Measurements from ENCODE around the gene ACVRL1. TPM values are rescaled to one million over a fixed set of nuclear protein-coding genes. Genes with fewer than 3 reads are reported as not detected.

The ACVRL1 gene
- total RNA-seq, 1 donor from 2014 or later, result 36.9 TPM

DNA sequence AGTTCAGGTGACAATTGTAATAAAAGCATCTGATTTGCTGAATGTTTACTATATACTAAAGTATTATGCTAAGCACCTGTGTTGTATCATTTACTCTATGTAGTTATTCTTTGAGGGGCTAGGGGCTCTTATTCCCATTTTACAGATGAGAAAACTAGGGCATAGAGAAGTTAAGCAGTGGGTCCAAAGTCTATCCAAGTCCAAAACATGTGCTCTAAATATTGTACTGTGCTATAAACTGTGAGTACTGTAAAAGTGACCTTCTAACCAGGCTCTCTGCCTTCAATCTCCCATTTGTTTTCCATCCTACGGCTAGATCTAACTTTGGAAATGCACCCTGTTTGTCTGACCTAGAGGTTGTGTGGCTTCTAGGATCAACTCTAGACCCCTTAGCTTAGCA lies 53.2 kb downstream of the ACVRL1 start:
- H3K4me3 ChIP-seq, result no peak overlapping the region
- TF ChIP-seq, protein P1, sequence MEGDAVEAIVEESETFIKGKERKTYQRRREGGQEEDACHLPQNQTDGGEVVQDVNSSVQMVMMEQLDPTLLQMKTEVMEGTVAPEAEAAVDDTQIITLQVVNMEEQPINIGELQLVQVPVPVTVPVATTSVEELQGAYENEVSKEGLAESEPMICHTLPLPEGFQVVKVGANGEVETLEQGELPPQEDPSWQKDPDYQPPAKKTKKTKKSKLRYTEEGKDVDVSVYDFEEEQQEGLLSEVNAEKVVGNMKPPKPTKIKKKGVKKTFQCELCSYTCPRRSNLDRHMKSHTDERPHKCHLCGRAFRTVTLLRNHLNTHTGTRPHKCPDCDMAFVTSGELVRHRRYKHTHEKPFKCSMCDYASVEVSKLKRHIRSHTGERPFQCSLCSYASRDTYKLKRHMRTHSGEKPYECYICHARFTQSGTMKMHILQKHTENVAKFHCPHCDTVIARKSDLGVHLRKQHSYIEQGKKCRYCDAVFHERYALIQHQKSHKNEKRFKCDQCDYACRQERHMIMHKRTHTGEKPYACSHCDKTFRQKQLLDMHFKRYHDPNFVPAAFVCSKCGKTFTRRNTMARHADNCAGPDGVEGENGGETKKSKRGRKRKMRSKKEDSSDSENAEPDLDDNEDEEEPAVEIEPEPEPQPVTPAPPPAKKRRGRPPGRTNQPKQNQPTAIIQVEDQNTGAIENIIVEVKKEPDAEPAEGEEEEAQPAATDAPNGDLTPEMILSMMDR (IDR thresholded peaks at IDR 0.05; ENCODE audit: borderline replicate concordance), result no peak
- intact Hi-C loops (cut with micrococcal nuclease), result no loop called here
- H3K9me3 ChIP-seq (replicated peaks), result no peaks in the 10 kb centered on the region
- H3K27me3 ChIP-seq (ENCODE audit: low read depth), result no peaks in the 10 kb centered on the region
- no peak overlapping the region for H3K27ac ChIP-seq (replicated peaks)
- DNase-seq, result no peak
- peaks cover 14% of the 10 kb centered on the region for H3K36me3 ChIP-seq
- peaks cover 43% of the 10 kb centered on the region for H3K4me1 ChIP-seq

DNA sequence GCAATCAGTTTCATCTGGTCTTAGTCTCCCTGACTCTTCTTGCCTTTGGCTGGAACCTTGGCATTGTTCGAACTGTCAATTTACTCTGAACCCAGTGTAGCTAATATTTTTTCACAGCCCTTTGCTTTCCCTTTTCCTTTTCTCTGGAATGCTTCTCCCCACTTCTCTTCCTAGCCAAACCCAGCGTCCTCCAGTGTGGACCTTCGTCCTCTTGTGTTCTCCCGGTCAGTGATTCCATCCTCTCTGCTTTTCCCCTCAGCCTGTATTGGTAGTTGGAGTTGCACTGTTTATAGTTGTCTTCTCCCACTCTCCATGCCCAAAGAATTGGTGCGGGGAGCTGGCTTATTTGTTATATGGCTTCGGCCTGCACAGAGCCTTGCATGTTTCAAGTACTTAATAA lies 53.6 kb downstream of the ACVRL1 start:
- TF ChIP-seq, protein P1 (IDR thresholded peaks at IDR 0.05; ENCODE audit: borderline replicate concordance), result no peak
- Histone ChIP-seq H3K4me1 (peaks cover 39% of the 10 kb centered on the region), H3K9me3 (replicated peaks) (no peaks in the 10 kb centered on the region), H3K27me3 (ENCODE audit: low read depth) (no peaks in the 10 kb centered on the region), H3K4me3 (no peak overlapping the region), H3K27ac (replicated peaks) (no peak overlapping the region), H3K36me3 (peaks cover 14% of the 10 kb centered on the region)
- intact Hi-C loops (cut with micrococcal nuclease), result no loop called here
- DNase-seq, result no peak

DNA sequence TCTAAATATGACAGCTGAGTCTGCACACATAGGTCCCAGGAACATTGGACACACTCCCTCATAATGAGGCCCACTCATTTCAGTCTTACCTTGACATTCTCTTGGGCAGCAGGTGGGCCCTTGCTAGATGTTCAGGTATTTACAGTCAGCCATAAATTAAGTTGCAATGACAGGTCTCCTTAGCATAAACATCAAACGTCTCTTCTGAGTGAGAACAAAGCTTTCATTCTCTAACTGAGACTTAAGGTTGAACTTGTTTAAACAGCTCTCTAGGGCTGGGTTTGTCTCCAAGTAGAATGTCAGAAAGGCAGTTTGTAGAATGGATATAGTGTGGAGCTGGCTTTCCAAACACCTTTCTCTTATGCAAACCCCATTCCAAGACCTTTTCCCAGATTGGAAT lies 54.5 kb downstream of the ACVRL1 start:
- Histone ChIP-seq H3K9me3 (replicated peaks) (no peaks in the 10 kb centered on the region), H3K27ac (replicated peaks) (no peak overlapping the region), H3K4me1 (peaks cover 36% of the 10 kb centered on the region), H3K36me3 (peaks cover 21% of the 10 kb centered on the region), H3K27me3 (ENCODE audit: low read depth) (no peaks in the 10 kb centered on the region), H3K4me3 (no peak overlapping the region)
- intact Hi-C loops (cut with micrococcal nuclease), result no loop called here
- no peak for DNase-seq
- TF ChIP-seq, protein P1 (IDR thresholded peaks at IDR 0.05; ENCODE audit: borderline replicate concordance), result no peak

DNA sequence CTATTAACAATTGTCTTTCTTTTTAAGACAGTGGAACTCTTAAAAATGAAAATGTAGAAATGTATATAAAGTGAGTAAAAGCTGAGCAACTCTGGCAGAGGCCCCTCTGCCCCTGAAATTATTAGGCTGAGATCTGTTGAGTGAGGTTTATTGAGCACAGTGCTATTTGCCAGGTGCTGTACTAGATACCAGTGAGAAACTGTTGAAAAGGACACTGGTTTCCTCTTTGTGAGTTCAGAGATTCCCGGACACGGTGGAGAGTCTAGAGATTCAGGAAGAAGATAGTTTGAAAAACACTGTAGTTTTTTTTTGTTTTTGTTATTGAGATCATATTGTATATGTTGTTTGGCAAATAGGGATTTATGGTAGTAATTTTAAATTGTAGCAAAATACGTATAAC lies 55.4 kb downstream of the ACVRL1 start:
- no peak overlapping the region for H3K27ac ChIP-seq (replicated peaks)
- intact Hi-C loops (cut with micrococcal nuclease), result no loop called here
- peaks cover 21% of the 10 kb centered on the region for H3K36me3 ChIP-seq
- H3K27me3 ChIP-seq (ENCODE audit: low read depth), result no peaks in the 10 kb centered on the region
- H3K4me3 ChIP-seq, result no peak overlapping the region
- H3K4me1 ChIP-seq, result peaks cover 34% of the 10 kb centered on the region
- H3K9me3 ChIP-seq (replicated peaks), result no peaks in the 10 kb centered on the region
- TF ChIP-seq, protein P1 (IDR thresholded peaks at IDR 0.05; ENCODE audit: borderline replicate concordance), result no peak
- DNase-seq, result no peak

DNA sequence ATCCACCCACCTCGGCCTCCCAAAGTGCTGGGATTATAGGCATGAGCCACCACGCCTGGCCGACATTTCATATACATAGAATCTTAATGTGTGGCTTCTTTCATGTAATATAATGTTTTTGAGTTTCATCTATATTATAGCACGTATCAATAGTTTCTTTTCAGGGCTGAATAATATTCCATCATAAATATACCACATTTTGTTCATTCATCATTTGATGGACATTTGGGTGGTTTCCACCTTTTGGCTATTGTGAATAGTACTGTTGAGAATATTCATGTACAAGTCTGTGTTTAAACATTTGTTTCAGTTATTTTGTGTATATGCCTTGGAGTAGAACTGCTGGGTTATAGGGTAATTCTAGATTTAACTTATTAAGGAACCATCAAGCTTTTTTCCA lies 56.2 kb downstream of the ACVRL1 start:
- Histone ChIP-seq H3K9me3 (replicated peaks) (no peaks in the 10 kb centered on the region), H3K27ac (replicated peaks) (no peak overlapping the region), H3K27me3 (ENCODE audit: low read depth) (no peaks in the 10 kb centered on the region), H3K4me3 (no peak overlapping the region), H3K4me1 (peaks cover 27% of the 10 kb centered on the region), H3K36me3 (peaks cover 21% of the 10 kb centered on the region)
- no peak for DNase-seq
- intact Hi-C loops (cut with micrococcal nuclease), result no loop called here
- TF ChIP-seq, protein P1 (IDR thresholded peaks at IDR 0.05; ENCODE audit: borderline replicate concordance), result no peak

DNA sequence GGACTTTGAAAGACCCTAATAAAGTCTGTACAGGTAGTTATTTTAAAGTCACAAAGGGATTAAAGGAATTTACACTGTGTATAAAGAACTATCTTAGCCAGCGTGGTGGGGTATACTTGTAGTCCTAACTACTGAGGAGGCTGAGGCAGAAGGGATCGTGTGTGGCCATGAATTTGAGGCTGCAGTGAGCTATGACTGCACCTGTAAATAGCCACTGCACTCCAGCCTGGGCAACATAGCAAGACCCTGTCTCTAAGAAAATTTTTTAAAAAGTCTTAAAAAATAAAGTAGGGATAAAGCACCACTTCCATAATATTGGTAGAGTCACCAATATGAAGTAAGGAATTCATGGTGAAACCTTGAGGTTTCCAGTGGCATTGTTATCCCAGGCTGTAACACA lies 62.3 kb downstream of the ACVRL1 start:
- H3K4me1 ChIP-seq, result peaks cover 40% of the 10 kb centered on the region
- no peaks in the 10 kb centered on the region for H3K9me3 ChIP-seq (replicated peaks)
- no peaks in the 10 kb centered on the region for H3K27me3 ChIP-seq (ENCODE audit: low read depth)
- H3K4me3 ChIP-seq, result no peak overlapping the region
- TF ChIP-seq, protein P1 (IDR thresholded peaks at IDR 0.05; ENCODE audit: borderline replicate concordance), result no peak
- intact Hi-C loops (cut with micrococcal nuclease), result no loop called here
- peaks cover 7% of the 10 kb centered on the region for H3K36me3 ChIP-seq
- no peak for DNase-seq
- H3K27ac ChIP-seq (replicated peaks), result no peak overlapping the region

Data from left ventricle myocardium inferior (tissue), 1 donor.